Liver (tissue), 3 donors: ENCODE results near the gene PITHD1.

Source experiments
- FOXA1 ChIP-seq: IDR thresholded peaks from 2 replicates; pipeline ENCODE4 v1.6.1; 2016; ENCODE audit warnings: antibody characterized with exemption
- GABPA ChIP-seq, 2 donors: IDR thresholded peaks in 1 of 2; conservative IDR thresholded peaks in 1 of 2; 2 replicates each; pipeline ENCODE4 v1.6.1; 2016; ENCODE audit warnings: antibody characterized with exemption in 2 of 2, mild to moderate bottlenecking in 1 of 2, moderate library complexity in 1 of 2
- RAD21 ChIP-seq, 2 donors: IDR thresholded peaks; 2 replicates each; pipeline ENCODE4 v1.6.1; 2016; ENCODE audit warnings: antibody characterized with exemption in 2 of 2, mild to moderate bottlenecking in 2 of 2
- RXRA ChIP-seq, 2 donors: IDR thresholded peaks; 2 replicates each; pipeline ENCODE4 v1.6.1; 2017 to 2018; ENCODE audit warnings: antibody characterized with exemption in 2 of 2, mild to moderate bottlenecking in 1 of 2
- TAF1 ChIP-seq: conservative IDR thresholded peaks from 2 replicates; pipeline ENCODE4 v1.6.1; 2016; ENCODE audit warnings: antibody characterized with exemption, mild to moderate bottlenecking
- YY1 ChIP-seq: IDR thresholded peaks from 2 replicates; pipeline ENCODE4 v1.6.1; 2016; ENCODE audit warnings: antibody characterized with exemption, mild to moderate bottlenecking
- TF ChIP-seq, protein P1 (sequence below): fragments of 150-350 bp; IDR thresholded peaks from 2 replicates; pipeline ENCODE4 v1.5.1; 2017; ENCODE audit warnings: improper control_type of control experiment, low read depth, low read length; ENCODE audit not compliant: missing input control
- TF ChIP-seq, protein P2 (sequence below): IDR thresholded peaks from 2 replicates; pipeline ENCODE4 v1.6.1; 2016; ENCODE audit warnings: antibody characterized with exemption, mild to moderate bottlenecking
- TF ChIP-seq, protein P3 (sequence below): IDR thresholded peaks from 2 replicates; pipeline ENCODE4 v1.6.1; 2016; ENCODE audit warnings: antibody characterized with exemption
- TF ChIP-seq, protein P4 (sequence below): IDR thresholded peaks from 2 replicates; pipeline ENCODE4 v1.6.1; 2016; ENCODE audit warnings: antibody characterized with exemption
- donor health status: healthy.
- donor health status: healthy.

DNA sequence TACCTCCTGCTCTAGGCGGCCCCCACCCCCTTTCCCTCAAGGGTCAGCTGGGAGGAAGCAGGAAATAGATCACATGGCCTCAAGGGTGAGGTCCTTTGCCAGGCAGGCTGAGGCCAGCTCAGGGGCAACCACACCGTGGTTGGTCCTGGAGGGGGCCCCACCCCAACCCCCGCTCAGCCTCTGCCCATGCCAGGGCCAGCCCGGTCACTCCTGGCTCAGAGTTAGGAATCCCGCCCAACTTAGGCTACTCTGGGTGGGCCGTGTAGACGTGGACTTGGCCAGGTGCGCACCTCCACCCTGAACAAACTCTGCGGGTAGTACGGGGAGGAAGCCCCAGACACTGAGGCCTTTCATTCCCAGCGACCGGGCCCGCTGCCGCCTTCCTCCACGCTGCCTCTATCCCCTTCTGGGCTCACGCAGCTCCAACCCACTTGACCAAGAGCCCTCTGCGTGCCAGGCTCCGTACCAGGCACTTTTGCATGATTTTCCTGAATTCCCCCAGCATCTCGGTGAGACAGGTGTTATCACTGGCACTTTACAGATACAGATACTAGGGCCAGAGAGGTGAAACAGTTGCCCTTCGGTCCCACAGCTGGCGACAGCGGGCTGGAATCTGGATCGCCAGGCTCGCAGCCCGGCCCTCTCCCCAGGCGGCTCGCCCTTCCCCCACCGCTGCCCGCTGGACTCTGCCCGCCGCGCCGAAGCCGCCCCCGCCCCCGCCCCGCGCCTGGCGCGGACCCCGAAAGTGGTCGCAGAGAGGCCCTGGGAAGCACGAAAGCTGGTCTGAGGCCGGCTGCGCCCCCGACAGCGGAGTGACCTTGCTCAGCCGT lies 21.6 kb downstream of the PITHD1 start:
- TF ChIP-seq, protein P1, sequence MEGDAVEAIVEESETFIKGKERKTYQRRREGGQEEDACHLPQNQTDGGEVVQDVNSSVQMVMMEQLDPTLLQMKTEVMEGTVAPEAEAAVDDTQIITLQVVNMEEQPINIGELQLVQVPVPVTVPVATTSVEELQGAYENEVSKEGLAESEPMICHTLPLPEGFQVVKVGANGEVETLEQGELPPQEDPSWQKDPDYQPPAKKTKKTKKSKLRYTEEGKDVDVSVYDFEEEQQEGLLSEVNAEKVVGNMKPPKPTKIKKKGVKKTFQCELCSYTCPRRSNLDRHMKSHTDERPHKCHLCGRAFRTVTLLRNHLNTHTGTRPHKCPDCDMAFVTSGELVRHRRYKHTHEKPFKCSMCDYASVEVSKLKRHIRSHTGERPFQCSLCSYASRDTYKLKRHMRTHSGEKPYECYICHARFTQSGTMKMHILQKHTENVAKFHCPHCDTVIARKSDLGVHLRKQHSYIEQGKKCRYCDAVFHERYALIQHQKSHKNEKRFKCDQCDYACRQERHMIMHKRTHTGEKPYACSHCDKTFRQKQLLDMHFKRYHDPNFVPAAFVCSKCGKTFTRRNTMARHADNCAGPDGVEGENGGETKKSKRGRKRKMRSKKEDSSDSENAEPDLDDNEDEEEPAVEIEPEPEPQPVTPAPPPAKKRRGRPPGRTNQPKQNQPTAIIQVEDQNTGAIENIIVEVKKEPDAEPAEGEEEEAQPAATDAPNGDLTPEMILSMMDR = no peak
- TF ChIP-seq, protein P2, sequence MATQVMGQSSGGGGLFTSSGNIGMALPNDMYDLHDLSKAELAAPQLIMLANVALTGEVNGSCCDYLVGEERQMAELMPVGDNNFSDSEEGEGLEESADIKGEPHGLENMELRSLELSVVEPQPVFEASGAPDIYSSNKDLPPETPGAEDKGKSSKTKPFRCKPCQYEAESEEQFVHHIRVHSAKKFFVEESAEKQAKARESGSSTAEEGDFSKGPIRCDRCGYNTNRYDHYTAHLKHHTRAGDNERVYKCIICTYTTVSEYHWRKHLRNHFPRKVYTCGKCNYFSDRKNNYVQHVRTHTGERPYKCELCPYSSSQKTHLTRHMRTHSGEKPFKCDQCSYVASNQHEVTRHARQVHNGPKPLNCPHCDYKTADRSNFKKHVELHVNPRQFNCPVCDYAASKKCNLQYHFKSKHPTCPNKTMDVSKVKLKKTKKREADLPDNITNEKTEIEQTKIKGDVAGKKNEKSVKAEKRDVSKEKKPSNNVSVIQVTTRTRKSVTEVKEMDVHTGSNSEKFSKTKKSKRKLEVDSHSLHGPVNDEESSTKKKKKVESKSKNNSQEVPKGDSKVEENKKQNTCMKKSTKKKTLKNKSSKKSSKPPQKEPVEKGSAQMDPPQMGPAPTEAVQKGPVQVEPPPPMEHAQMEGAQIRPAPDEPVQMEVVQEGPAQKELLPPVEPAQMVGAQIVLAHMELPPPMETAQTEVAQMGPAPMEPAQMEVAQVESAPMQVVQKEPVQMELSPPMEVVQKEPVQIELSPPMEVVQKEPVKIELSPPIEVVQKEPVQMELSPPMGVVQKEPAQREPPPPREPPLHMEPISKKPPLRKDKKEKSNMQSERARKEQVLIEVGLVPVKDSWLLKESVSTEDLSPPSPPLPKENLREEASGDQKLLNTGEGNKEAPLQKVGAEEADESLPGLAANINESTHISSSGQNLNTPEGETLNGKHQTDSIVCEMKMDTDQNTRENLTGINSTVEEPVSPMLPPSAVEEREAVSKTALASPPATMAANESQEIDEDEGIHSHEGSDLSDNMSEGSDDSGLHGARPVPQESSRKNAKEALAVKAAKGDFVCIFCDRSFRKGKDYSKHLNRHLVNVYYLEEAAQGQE = peak; percentile 19
- TF ChIP-seq TAF1 (no peak), YY1 (peak; percentile 33), RAD21 (IDR thresholded peaks at IDR 0.05) (peak in 1 of 2 donors; percentile 17), GABPA (IDR thresholded peaks at IDR 0.05 in 1 of 2, conservative IDR thresholded peaks at IDR 0.05 in 1 of 2) (no peak), FOXA1 (no peak), RXRA (IDR thresholded peaks at IDR 0.05) (no peak)
- TF ChIP-seq, protein P3, sequence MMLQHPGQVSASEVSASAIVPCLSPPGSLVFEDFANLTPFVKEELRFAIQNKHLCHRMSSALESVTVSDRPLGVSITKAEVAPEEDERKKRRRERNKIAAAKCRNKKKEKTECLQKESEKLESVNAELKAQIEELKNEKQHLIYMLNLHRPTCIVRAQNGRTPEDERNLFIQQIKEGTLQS = no peak
- TF ChIP-seq, protein P4, sequence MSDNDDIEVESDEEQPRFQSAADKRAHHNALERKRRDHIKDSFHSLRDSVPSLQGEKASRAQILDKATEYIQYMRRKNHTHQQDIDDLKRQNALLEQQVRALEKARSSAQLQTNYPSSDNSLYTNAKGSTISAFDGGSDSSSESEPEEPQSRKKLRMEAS = no peak
